DOHH2 (cell line): ENCODE results near the gene TICRR.

ENCODE experiments used
- H3F3A ChIP-seq: fragments of 200-600 bp; sonication (generic), shearing (Covaris generic); 2 replicates; pipeline ENCODE4 v1.6.0; 2016; ENCODE audit warnings: antibody characterized with exemption, mild to moderate bottlenecking; ENCODE audit not compliant: control insufficient read depth, insufficient read depth
- H3K27ac ChIP-seq: fragments of 200-600 bp; sonication (generic); 2 replicates; pipeline ENCODE4 v1.5.1; 2014; ENCODE audit warnings: low read depth, mild to moderate bottlenecking, low read length, moderate library complexity
- H3K27me3 ChIP-seq: fragments of 200-600 bp; sonication (generic); 2 replicates; pipeline ENCODE4 v1.6.1; 2014; ENCODE audit warnings: mild to moderate bottlenecking, low read length, mixed read lengths; ENCODE audit not compliant: control insufficient read depth
- H3K36me3 ChIP-seq: fragments of 200-600 bp; sonication (generic); 2 replicates; pipeline ENCODE4 v1.6.1; 2014; ENCODE audit warnings: mild to moderate bottlenecking, low read length, moderate library complexity, mixed read lengths; ENCODE audit not compliant: control insufficient read depth
- H3K4me1 ChIP-seq: fragments of 200-600 bp; sonication (generic); 2 replicates; pipeline ENCODE4 v1.6.1; 2014; ENCODE audit warnings: mild to moderate bottlenecking, low read length, mixed read lengths; ENCODE audit not compliant: control insufficient read depth
- H3K4me2 ChIP-seq: fragments of 200-600 bp; sonication (generic); 2 replicates; pipeline ENCODE4 v1.6.0; 2014; ENCODE audit warnings: mild to moderate bottlenecking, low read length, moderate library complexity
- H3K4me3 ChIP-seq: fragments of 200-600 bp; sonication (generic); 2 replicates; pipeline ENCODE4 v1.5.1; 2014; ENCODE audit warnings: mild to moderate bottlenecking, low read length, mixed read lengths
- H3K79me2 ChIP-seq: fragments of 200-600 bp; sonication (generic); 2 replicates; pipeline ENCODE4 v1.6.1; 2014; ENCODE audit warnings: mild to moderate bottlenecking, low read length, mixed read lengths; ENCODE audit not compliant: control insufficient read depth
- H3K9me2 ChIP-seq: fragments of 200-600 bp; sonication (generic); replicated peaks from 2 replicates; pipeline ENCODE4 v1.6.1; 2014; ENCODE audit warnings: mild to moderate bottlenecking, low read length, mixed read lengths; ENCODE audit not compliant: control insufficient read depth
- H3K9me3 ChIP-seq: fragments of 200-600 bp; sonication (generic); 2 replicates; pipeline ENCODE4 v1.6.1; 2014; ENCODE audit warnings: antibody characterized with exemption, low read length, mixed read lengths; ENCODE audit not compliant: control insufficient read depth, insufficient read depth
- H4K20me1 ChIP-seq: fragments of 200-600 bp; sonication (generic); 2 replicates; pipeline ENCODE4 v1.6.0; 2014; ENCODE audit warnings: low read depth, mild to moderate bottlenecking, antibody characterized with exemption, low read length, moderate library complexity; ENCODE audit not compliant: control insufficient read depth, insufficient read depth
- EZH2phosphoT487 ChIP-seq: fragments of 200-600 bp; sonication (generic); IDR thresholded peaks from 2 replicates; pipeline ENCODE4 v1.6.1; 2017; ENCODE audit warnings: borderline replicate concordance, mild to moderate bottlenecking, antibody characterized with exemption, low read length, moderate library complexity, mixed read lengths
- TF ChIP-seq, protein P1 (sequence below): fragments of 200-600 bp; sonication (generic); IDR thresholded peaks from one replicate; pipeline ENCODE4 v1.5.1; 2014; ENCODE audit warnings: antibody characterized with exemption, mild to moderate bottlenecking, low read depth, low read length; ENCODE audit not compliant: poor library complexity, severe bottlenecking

The TICRR gene

DNA sequence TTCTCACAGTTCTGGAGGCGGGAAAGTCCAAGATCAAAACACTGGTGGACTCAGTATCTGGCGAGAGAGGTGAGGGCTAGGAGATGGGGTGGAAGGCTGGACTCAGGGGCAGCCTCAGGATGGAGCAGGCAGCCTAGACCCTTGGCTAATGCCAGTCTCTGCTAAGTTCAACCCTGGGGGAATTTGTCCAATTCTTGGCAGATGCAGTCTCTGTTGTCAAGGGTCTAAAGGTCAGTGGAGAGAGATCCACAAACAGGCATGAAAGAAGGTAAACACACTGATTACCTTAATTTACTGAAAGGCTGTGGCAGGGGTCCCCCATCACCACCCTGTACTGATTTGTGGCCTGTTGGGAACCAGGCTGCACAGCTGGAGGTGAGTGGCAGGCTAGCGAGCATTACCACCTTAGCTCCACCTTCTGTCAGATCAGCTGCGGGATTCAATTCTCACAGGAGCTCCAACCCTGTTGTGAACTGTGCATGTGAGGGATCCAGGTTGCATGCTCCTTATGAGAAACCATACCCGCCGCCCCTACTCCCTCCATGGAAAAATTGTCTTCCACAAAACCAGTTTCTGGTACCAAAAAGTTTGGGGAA, 46.4 kb upstream of the TICRR start:
- H3F3A ChIP-seq: no peaks in the 10 kb centered on the region
- TF ChIP-seq, protein P1, sequence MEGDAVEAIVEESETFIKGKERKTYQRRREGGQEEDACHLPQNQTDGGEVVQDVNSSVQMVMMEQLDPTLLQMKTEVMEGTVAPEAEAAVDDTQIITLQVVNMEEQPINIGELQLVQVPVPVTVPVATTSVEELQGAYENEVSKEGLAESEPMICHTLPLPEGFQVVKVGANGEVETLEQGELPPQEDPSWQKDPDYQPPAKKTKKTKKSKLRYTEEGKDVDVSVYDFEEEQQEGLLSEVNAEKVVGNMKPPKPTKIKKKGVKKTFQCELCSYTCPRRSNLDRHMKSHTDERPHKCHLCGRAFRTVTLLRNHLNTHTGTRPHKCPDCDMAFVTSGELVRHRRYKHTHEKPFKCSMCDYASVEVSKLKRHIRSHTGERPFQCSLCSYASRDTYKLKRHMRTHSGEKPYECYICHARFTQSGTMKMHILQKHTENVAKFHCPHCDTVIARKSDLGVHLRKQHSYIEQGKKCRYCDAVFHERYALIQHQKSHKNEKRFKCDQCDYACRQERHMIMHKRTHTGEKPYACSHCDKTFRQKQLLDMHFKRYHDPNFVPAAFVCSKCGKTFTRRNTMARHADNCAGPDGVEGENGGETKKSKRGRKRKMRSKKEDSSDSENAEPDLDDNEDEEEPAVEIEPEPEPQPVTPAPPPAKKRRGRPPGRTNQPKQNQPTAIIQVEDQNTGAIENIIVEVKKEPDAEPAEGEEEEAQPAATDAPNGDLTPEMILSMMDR: no peak
- TF ChIP-seq EZH2phosphoT487: no peak
- H3K79me2 ChIP-seq: no peaks in the 10 kb centered on the region
- H4K20me1 ChIP-seq: no peaks in the 10 kb centered on the region
- no peaks in the 10 kb centered on the region for H3K36me3 ChIP-seq
- no peak overlapping the region for H3K4me2 ChIP-seq
- H3K4me3 ChIP-seq: no peak overlapping the region
- no peaks in the 10 kb centered on the region for H3K27me3 ChIP-seq
- H3K9me3 ChIP-seq: no peaks in the 10 kb centered on the region
- H3K27ac ChIP-seq: no peak overlapping the region
- H3K4me1 ChIP-seq: no peaks in the 10 kb centered on the region
- no peaks in the 10 kb centered on the region for H3K9me2 ChIP-seq

DNA sequence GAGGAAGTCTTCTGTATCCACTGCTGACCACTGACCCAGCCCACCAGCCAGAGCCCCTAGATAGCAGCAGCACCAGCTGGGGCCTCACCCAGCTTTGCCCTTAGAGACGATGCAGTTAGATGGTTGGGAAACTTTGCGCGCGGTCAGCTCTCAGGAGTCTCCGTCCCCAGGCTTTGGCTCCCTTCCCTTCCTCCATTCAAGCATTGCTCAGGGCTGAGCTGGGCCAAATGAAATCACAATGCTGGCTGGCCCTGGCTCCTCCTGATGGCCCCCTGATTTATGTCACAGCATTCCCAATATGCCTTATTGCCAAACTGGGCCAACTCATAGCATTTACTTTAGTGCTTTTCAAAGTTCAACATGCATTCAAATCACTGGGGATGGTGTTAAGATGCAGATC, 44.3 kb upstream of the TICRR start:
- TF ChIP-seq, protein P1: no peak
- no peak for TF ChIP-seq EZH2phosphoT487
- no peaks in the 10 kb centered on the region for H3K9me2 ChIP-seq
- H3K27me3 ChIP-seq: no peaks in the 10 kb centered on the region
- H3K4me1 ChIP-seq: no peaks in the 10 kb centered on the region
- H3K36me3 ChIP-seq: no peaks in the 10 kb centered on the region
- H3K4me2 ChIP-seq: no peak overlapping the region
- no peak overlapping the region for H3K4me3 ChIP-seq
- no peaks in the 10 kb centered on the region for H4K20me1 ChIP-seq
- no peaks in the 10 kb centered on the region for H3K79me2 ChIP-seq
- no peak overlapping the region for H3K27ac ChIP-seq
- no peaks in the 10 kb centered on the region for H3K9me3 ChIP-seq
- no peaks in the 10 kb centered on the region for H3F3A ChIP-seq

DNA sequence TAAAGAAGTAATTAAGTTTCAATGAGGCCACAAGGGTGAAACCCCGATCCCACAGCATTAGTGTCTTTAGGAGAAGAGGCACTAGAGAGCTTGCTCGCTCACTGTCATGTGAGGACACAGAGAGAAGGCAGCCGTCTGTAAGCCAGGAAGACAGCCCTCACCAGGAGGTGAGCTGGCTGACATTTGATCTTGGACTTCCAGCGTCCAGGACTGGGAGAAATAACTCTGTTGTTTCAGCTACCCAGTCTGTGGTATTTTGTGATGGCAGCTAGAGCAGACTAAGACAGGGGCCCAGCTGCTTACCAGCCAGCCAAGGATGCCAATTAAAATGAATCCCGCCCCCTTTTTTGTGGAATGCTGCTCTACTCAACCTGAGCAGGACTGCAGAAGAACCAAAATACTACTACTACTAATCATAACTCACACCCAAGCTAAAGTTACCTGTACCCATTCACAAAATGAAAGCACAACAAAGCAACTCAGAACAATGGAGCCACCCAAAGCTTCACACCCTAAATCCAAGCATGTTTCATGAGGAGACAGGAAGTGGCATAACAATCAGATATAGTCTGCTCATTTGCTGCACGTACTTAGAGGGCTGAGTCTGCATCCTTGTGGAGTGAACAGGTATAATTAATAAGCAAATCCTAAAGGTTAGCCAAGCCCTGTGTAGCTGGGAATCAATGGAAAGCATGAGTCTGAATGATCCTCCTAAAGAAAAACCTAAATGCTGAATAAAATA, 43.3 kb upstream of the TICRR start:
- Histone ChIP-seq H3K27ac (no peak overlapping the region), H3K79me2 (no peaks in the 10 kb centered on the region), H3K9me3 (no peaks in the 10 kb centered on the region), H3K4me2 (no peak overlapping the region), H3K27me3 (no peaks in the 10 kb centered on the region), H3K4me1 (no peaks in the 10 kb centered on the region), H3K4me3 (no peak overlapping the region), H3F3A (no peaks in the 10 kb centered on the region), H3K9me2 (no peaks in the 10 kb centered on the region), H4K20me1 (no peaks in the 10 kb centered on the region), H3K36me3 (no peaks in the 10 kb centered on the region)
- no peak for TF ChIP-seq EZH2phosphoT487
- TF ChIP-seq, protein P1: no peak
